DND-41 (cell line): Measurements from ENCODE around the gene MED14.

Source experiments
- EZH2 ChIP-seq: IDR thresholded peaks from 3 replicates; pipeline ENCODE4 v1.6.1; 2012; ENCODE audit warnings: borderline replicate concordance, low read depth, mild to moderate bottlenecking, moderate library complexity, low read length, inconsistent platforms; ENCODE audit not compliant: severe bottlenecking
- TF ChIP-seq, protein P1 (sequence below): IDR thresholded peaks from 2 replicates; pipeline ENCODE4 v1.5.1; 2012; ENCODE audit warnings: borderline replicate concordance, low read length, moderate library complexity, mild to moderate bottlenecking; ENCODE audit not compliant: poor library complexity, severe bottlenecking; ENCODE audit errors: extremely low read depth

DNA sequence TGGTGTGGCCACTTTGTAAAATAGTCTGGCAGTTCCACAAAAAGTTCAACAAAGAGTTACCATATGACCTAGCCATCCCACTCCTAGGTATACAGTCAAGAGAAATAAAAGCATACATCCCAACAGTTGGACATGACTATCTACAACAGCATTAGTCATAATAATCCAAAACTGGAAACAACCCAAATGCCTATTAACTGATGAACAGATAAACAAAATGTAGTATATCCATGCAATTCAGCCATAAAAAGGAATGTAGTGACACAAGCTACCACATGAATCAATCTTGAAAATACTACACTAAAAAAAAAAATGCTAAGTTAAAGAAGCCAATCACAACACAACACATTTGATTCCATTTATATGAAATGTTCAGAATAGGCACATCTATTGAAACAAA lies 16.1 kb downstream of the MED14 start:
- TF ChIP-seq, protein P1, sequence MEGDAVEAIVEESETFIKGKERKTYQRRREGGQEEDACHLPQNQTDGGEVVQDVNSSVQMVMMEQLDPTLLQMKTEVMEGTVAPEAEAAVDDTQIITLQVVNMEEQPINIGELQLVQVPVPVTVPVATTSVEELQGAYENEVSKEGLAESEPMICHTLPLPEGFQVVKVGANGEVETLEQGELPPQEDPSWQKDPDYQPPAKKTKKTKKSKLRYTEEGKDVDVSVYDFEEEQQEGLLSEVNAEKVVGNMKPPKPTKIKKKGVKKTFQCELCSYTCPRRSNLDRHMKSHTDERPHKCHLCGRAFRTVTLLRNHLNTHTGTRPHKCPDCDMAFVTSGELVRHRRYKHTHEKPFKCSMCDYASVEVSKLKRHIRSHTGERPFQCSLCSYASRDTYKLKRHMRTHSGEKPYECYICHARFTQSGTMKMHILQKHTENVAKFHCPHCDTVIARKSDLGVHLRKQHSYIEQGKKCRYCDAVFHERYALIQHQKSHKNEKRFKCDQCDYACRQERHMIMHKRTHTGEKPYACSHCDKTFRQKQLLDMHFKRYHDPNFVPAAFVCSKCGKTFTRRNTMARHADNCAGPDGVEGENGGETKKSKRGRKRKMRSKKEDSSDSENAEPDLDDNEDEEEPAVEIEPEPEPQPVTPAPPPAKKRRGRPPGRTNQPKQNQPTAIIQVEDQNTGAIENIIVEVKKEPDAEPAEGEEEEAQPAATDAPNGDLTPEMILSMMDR, result no peak
- TF ChIP-seq EZH2, result no peak
